HG02623 (cell line): ENCODE data around the gene VWA2.

ENCODE experiments used
- ATAC-seq: cut with Tn5 transposase; IDR thresholded peaks from one replicate; pipeline ENCODE4 v1.9.1; 2021; ENCODE audit warnings: moderate library complexity; ENCODE audit not compliant: unreplicated experiment

The VWA2 gene, protein sequence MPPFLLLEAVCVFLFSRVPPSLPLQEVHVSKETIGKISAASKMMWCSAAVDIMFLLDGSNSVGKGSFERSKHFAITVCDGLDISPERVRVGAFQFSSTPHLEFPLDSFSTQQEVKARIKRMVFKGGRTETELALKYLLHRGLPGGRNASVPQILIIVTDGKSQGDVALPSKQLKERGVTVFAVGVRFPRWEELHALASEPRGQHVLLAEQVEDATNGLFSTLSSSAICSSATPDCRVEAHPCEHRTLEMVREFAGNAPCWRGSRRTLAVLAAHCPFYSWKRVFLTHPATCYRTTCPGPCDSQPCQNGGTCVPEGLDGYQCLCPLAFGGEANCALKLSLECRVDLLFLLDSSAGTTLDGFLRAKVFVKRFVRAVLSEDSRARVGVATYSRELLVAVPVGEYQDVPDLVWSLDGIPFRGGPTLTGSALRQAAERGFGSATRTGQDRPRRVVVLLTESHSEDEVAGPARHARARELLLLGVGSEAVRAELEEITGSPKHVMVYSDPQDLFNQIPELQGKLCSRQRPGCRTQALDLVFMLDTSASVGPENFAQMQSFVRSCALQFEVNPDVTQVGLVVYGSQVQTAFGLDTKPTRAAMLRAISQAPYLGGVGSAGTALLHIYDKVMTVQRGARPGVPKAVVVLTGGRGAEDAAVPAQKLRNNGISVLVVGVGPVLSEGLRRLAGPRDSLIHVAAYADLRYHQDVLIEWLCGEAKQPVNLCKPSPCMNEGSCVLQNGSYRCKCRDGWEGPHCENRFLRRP

DNA sequence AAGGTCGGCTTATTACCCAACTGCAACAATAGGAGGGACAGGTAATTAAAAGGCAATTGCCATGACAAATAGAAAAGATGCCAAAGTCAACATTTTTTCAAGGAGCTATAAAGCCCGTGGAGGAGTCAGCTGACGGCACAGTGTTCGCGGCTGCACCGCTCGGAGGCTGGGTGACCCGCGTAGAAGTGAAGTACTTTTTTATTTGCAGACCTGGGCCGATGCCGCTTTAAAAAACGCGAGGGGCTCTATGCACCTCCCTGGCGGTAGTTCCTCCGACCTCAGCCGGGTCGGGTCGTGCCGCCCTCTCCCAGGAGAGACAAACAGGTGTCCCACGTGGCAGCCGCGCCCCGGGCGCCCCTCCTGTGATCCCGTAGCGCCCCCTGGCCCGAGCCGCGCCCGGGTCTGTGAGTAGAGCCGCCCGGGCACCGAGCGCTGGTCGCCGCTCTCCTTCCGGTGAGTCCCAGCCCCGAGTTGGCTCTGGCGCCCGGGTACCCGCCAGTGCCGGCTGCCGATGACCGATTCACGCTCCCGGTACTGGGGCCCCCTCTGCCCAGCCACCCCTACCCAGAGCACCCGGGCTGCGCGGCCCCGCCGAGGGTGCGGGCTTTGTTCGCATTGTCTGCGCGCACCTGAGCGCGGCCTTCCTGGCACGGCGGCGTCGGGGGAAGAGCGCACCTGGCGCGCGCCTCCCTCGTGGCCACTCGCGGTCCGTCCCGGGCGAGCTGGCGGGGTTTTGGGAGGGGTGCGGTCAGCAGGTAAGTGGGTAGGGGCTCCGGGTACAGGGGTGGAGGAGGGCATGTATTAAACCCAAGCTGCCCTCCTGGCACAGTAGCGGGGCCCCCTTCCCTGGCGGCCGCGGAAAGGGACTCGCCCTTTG, at the start of gene VWA2:
Gene VWA2 (plus strand): TSS at position 138 of the 877 bp plus-strand sequence. CDS start 9,460 bp downstream, outside the sequence.
- ATAC-seq: no peak

DNA sequence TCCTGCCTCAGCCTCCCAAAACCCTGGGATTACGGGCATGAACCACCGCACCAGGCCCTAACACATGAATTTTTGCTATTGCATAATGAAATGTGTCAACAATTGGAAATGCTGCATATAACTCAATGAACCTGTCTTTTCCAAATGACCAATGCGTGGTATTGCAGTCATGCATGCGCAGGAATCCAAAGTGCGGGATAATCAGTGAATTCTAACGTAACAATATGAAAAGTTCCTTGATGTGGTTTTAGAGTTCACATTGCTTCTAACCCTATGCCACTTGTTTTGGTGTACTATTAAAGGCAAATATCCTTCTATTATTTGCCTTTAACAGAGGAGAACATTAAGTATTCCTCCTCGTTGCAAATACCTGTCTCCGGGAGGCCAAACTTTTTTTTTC, 49.4 kb upstream of the VWA2 start:
- ATAC-seq: no peak

DNA sequence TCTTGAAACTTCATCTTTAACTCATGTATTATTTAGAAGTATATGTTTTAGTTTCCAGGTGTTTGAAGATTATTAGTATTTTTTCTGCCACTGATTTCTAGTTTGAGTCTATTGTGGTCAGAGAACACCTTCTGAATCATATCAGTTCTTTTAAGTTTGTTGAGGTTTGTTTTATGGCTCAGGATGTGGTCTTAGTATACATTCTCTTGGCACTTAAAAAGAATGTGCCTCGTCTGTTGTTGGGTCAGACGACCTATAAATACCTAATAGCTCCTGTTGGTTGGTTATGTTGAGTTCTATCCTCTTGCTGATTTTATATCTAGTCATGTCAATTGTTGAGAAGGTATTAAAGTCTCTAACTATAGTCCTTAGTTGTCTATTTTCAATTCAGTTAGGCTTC, 44.0 kb upstream of the VWA2 start:
- peak; percentile 89 for ATAC-seq

DNA sequence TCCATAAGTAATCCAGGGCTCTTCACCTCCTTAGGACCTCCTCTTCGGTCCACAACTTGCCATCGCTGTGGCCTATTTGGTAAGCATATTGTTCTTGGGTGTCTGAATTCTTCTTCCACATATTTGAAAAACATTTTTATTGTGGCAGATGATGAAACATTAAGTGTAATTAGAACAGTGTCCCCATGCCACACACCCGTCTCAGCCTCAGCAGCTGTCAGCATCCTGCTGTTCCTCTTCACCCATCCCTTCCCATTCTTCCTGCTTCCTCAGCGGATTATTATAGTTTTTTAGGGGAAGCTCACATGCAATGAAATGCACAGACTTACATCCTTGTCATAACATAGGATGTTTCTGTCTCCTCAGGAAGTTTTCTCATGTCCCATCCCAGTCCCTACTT, 39.8 kb upstream of the VWA2 start:
- ATAC-seq: no peak

DNA sequence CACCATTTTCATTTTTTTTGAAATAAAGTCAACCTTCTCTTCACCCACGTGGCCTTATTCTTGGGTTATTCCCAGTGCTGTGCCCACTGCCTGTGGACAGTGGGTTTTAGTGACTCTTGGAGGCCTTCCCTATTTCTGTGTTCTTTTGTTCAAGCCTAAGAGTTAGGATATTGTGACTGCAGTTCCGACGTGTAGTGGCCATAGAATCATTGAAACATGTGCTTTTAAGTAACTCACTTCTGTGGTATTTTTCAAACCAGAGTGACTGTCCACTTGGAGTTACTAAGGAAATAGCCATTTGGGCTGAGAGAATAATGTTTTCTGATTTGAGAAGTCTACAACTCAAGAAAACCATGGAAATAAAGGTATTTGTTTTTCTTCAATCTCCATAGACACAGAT, 36.2 kb upstream of the VWA2 start:
- ATAC-seq: no peak

DNA sequence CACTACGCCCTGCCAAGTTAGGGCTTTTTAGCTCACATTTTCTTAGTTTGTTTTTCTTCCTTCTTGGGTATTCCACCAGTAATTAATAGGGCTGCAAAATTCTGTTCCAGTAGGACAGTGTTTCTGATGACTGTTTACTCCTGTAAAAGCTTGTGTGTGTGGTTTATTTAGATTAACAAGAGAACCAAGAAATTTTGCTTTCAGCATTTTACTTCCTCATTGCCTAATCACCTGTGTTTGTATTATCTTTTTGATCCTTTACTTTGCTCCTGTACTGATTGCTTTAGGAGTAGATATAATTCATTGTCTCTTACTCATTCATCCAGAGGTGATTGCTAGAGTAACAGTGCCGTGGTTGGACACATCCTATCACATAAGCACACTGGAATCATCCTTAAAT, 32.2 kb upstream of the VWA2 start:
- no peak for ATAC-seq

DNA sequence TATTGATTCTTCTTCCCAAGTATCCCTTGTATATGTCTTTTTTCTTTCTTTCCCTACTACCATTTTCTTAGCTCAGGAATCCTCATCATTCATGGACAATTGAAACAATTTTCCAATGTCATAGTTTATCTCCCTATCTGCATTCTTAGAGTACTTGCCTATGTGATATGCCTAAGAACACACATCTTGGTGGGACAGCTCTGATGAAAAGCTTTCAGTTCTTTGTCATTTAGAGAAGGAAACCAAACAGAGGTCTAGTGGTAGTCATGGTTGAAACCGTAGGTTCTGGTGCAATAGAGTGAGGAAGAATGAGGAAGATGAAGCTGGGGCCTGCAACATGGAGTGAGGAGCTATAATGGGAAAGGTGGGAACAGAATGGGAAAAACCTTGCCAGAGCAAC, 31.7 kb upstream of the VWA2 start:
- ATAC-seq: no peak

DNA sequence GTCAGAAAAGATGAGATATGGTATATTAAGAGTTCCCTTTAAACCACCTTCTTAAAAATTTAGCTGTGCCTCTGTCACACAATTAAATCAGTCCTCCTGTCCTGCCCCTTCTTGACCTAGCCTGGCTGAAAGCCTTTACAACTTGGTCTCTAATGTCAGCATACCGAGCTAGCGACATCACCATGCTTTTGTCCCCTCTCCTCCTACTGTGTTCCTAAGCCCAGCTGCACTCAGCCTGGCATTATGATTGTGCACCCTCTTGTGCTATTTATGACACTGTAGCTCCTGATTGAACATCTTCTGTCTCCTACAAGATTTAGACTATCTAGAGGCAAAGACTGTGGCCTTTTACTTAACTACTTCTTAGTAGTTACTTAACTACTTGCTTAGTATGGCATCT, 30.7 kb upstream of the VWA2 start:
- ATAC-seq: no peak

DNA sequence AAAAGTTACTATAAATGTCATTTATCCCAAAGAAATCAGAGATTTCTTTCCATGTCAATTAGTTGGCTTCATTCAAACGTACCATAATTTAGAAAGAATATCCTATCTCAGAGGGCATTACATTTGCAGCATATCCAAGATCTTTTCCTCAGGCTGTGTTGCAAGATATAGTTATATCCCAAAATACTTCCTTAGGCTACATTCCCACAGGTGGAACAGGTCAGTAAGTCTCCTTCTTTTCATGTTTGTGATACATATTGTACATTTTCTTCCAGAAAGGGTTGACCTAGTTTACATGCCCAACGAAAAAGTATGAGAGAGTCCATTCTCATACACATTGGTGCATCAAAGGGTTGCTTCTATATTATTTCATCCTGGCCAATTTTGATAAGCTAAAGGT, 26.9 kb upstream of the VWA2 start:
- ATAC-seq: no peak

DNA sequence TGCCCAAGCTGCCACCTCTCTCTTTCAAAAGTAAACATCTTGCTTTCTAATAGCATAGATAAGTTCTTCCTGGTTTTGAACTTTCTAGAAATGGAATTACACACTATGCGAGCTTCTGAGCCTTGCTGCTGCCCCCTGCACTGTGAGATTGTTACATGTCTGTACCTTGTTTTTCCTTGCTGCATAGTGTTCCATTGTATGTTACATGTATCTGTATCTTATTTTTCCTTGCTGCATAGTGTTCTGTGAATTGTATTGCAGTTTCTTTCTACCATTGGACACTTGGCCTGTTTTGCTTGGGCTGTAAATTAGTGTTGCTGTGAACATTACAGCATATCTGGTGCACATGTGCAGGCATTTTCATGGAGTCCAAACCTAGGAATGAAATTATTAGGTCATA, 24.0 kb upstream of the VWA2 start:
- ATAC-seq: no peak

DNA sequence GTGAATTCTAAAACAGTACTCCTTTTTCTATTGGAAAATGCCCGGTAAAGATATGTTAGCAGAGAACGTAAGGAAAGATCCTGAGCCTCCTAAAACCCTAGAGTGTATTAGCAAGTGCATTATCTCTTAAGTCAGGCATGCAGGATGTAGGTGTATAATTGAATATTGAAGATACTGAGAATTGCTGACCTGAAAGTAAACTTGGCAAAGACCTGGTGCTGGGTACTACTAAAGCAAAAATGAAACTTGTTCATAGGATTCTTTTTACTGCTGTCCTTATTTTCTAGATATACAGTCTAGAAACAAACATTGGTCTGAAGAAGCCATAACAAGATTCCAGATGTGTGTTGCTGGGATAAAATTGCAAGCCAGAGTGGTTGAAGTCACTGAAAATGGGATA, 18.8 kb upstream of the VWA2 start:
- ATAC-seq: no peak

DNA sequence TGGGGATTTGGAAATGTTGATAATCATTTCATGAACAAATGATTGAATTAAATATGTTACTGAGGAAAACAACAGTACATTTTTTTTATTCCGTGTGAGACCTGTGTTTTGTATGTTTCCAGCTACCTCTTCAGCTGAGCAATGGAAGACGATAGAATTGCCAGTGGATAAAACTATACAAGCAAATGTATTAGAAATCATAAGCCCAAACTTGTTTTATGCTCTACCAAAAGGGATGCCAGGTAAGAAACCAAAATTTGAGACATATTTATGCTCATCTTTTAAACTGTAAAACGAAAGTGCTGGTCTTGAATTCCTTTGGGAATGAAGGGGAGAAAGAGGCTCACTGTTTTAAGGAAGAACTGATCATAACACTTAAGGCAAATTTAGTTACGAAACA, 17.8 kb upstream of the VWA2 start:
- ATAC-seq: no peak

DNA sequence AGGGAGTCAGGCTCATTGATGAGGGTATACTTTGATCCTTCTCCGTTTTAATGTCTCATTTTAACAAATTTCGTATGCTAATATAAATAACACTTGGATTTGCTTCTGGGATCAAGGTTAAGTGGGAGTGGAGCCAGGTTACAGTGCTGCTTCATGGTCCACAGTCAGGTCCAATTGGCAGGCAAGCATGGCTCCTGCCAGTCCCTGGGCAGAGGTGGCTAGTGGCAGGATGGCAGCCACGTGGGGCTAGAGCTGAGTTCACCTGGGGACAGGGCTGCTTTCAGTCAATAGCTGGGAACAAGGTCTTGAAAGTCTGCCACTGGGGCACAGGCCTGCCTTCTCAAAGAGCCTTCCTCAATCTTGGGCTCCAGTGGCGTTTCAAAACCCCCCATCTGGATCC, 16.0 kb upstream of the VWA2 start:
- ATAC-seq: no peak

DNA sequence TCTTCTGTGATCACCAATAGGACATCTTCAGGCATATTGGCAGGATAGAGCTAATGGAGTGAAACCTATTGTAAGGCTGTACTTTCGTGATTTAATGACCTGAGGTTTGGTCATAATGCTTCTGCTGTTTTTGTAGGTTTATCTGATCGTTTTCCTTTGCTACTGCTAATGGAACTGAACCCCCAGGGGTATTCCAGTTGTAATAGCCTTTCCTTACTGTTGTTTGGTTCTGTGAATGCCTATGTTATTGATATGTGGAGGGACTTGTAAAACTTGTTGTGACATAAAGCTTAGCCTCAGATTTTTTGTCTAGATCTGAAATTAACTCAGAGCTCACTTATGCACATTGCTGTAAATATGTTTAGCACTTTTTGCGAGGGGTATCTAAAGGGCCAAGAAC, 10.9 kb upstream of the VWA2 start:
- ATAC-seq: no peak

DNA sequence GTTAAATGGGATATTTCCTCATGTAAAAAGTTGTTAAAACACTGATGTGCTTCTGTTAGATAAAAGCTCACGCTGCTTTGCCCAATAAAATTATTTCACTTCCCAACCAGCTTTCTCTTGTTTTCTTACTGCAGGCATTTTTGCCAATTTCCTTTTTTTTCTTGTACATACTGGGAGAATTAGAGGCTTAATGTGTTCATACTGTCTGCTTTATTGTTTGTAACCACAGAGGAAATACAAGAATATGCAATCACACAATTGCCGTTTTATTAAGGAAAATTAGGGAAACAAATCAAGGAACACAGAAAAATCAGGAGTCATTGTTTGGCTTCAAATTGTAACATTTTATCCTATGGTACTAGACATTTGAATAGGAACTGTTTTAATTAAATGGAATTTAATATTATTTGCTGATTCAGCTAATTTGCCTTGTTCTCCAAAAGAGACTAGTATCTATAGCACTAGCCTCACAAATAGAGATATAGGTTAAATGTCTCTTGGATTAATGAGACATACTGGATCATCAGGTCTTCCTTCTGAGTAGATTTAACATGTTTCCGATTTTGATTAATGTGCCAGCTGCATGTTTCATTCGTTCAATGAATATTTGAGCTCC, 6.4 kb upstream of the VWA2 start:
- ATAC-seq: no peak

DNA sequence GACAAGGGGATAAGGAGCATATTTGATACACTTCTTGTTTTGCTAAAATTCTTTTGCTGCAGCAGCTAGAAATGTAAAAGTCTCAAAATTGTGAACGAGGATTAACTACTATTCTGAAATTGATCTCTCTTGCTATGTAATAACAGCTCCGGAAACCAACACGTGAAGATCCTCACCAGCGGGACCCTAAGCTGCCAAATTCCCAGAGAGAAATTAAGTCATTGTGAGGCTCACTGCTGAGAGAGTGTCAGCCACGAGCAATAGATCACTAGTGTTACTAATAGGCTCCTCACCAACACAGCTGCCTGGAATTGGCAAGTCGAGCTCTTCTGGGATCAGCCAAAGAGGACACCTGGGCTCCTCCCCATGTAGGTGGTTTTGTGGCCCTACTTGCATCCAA, 5.6 kb upstream of the VWA2 start:
- ATAC-seq: no peak

DNA sequence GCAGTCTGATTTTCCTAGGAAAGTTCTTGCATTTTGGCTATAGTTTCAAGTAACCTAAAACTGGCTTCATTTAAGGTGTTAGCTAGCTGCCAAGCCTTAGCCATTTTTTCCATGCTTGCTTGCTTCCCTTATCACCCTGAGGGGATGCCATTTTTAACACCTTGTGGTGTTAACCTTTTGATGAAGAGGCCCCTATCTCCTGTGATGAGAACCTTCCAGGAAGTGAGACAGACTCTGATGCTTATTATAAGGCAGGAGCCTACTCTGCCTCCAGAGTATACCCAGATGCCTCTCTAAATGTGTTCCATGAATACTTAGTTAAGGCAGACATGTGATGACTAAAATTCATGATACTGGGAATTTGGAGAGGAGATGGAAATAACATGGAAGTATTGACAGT, 4.9 kb upstream of the VWA2 start:
- no peak for ATAC-seq

DNA sequence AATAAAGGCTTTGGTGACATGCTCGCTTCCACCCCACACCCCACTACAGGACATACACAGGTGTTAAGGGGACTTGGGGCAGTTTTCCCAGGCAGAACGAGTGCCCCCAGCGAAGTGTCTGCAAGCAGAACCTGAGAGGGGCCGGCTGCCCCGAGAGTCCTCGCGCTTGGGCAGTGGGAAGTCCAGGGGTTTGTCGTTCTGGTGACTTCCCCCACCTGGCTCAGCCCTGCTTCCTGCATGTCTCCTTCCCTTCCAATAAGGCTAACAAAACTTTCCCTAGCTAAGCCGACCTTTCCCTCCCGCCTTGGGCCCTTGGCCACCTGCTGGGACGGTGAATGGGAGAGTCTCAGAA, 916 bp downstream of the VWA2 start:
- no peak for ATAC-seq

DNA sequence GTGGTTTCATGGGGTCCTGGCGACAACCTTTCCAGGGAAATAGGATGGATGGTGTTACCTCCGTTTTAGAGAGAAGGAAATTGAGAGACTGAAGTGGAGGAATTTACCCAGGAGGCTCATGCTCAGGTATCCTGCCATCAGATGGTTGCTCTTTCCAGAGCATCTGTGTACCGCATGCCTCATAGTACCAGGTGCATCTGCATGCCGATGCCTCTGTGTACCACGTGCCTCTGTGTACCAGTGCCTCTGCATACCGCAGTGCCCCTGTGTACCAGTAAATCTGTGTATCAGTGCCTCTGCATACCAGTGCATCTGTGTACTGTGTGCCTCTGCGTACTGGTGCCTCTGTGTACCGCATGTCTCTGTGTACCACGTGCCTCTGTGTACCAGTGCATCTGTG, 3.2 kb downstream of the VWA2 start:
- ATAC-seq: no peak

DNA sequence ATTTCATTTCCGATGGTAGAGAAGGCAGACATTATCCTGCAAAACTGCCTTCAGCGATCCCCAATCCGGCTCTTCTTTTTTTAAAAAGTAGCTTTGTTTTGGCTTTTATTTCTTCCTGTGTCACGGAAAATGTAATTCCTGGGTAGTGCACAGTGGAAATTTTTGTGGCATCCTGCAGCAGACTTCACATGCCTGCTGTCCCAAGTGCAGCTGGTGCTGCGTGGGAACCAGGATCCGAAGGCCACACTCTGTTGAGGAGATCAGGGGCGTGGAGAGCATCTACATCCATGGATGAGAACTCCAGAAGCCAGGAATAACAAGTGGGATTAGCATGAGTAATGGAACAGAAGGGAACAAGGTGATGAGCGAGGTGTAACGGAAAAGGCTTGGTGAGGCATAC, 4.6 kb downstream of the VWA2 start:
- ATAC-seq: no peak

DNA sequence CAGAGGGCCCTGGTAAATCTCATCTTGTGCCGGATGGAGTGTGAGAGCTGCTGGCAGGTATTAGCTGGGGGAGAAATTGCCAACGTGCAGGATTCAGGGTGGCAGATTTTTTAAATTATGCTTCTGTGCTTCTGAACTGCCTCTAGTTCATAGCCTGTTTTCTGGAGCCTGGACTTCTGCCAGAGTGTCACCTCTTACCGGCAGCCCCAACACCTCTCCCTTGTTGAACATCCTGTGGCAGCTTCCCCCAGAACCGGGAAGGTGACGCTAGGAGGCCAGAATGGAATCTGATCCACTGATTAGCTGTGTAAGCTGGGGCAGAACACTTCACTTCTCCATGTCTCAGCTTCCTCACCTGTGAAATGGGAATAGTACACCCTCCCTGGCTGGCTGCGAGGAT, 5.1 kb downstream of the VWA2 start:
- no peak for ATAC-seq
